Upper lobe of left lung (tissue), 6 donors: Measurements from ENCODE around the gene ZNF622. TPM values are rescaled to one million over a fixed set of nuclear protein-coding genes. Genes with fewer than 3 reads are reported as not detected.
"Not testable (repeated sequence)": the region's sequence is repeated elsewhere in the genome, so short reads cannot be mapped to it uniquely, and the experiment has no call there.

Experiments
- ATAC-seq, 2 donors: fragments of 200-7000 bp; cut with Tn5 transposase; one replicate each; pipeline ENCODE4 v1.9.1; 2022; ENCODE audit warnings: mild to moderate bottlenecking in 2 of 2, moderate library complexity in 2 of 2; ENCODE audit not compliant: low FRiP score in 2 of 2
- DNase-seq, 2 donors: peaks; one replicate each; pipeline ENCODE4 v3.0.0-alpha.2; 2019 to 2020
- H3K27ac ChIP-seq, 4 donors: fragments of 200-600 bp; sonication (generic); one replicate each; pipeline ENCODE4 v1.5.1; 2016 to 2019
- H3K27me3 ChIP-seq, 4 donors: fragments of 200-600 bp; sonication (generic); one replicate each; pipeline ENCODE4 v1.5.1; 2017 to 2019
- H3K36me3 ChIP-seq, 4 donors: fragments of 200-600 bp; sonication (generic); one replicate each; pipeline ENCODE4 v1.5.1; 2016 to 2019
- H3K4me1 ChIP-seq, 4 donors: fragments of 200-600 bp; sonication (generic); one replicate each; pipeline ENCODE4 v1.5.1; 2018 to 2019
- H3K4me3 ChIP-seq, 4 donors: fragments of 200-600 bp; sonication (generic); one replicate each; pipeline ENCODE4 v1.5.1; 2017 to 2019; ENCODE audit warnings: mild to moderate bottlenecking in 2 of 4, moderate library complexity in 1 of 4
- H3K9me3 ChIP-seq, 4 donors: fragments of 200-600 bp; sonication (generic); one replicate each; pipeline ENCODE4 v1.5.1; 2018 to 2019
- EP300 ChIP-seq, 4 donors: sonication (generic); formaldehyde crosslinking; IDR thresholded peaks; one replicate each; pipeline ENCODE4 v1.5.1; 2017; ENCODE audit warnings: antibody characterized with exemption in 4 of 4, control low read depth in 2 of 4
- POLR2A ChIP-seq, 4 donors: fragments of 450-650 bp; IDR thresholded peaks; one replicate each; pipeline ENCODE4 v1.5.1; 2016 to 2017; ENCODE audit warnings: antibody characterized with exemption in 4 of 4, mild to moderate bottlenecking in 2 of 4
- POLR2AphosphoS5 ChIP-seq, 2 donors: sonication (generic); formaldehyde crosslinking; IDR thresholded peaks; one replicate each; pipeline ENCODE4 v1.5.1; 2017; ENCODE audit warnings: antibody characterized with exemption in 2 of 2
- WGBS, 2 donors: methylation state at CpG; one replicate each; pipeline ENCODE4 v1.1.5; 2017 to 2018; 5-methylcytosine and 5-hydroxymethylcytosine counted together
- total RNA-seq, 6 donors: library from RNA; depleted of rRNA in 4 of 6; stranded (reverse); fragments of >200 nt in 4 of 6; gene quantifications; one replicate each; pipeline versions ENCODE4 v1.1.0 to v1.2.1, GENCODE V29; 2016 to 2021
- TF ChIP-seq, protein P1 (sequence below), 6 experiments: fragments of 450-650 bp in 4 of 6; fragments of 200-600 bp in 2 of 6; sonication (generic) in 2 of 6; IDR thresholded peaks; one replicate each; pipeline ENCODE4 v1.5.1; 2016 to 2019; ENCODE audit warnings: antibody characterized with exemption in 6 of 6
- donor health status: DM: no; HTN: no; CAD: no; lungs with moderate emphysema.
- donor health status: DM: no; HTN: yes; CAD: no; lungs with severe emphysema.

ZNF622 gene
- total RNA-seq, 6 donors from 2014 or later: 15.3 to 45.0 (median 31.5) TPM

GRCh38 chr5:16480821-16481538 is 15.4 kb upstream of the ZNF622 start:
- Histone ChIP-seq H3K4me1 (no peaks in the 10 kb centered on the region), H3K27me3 (no peaks in the 10 kb centered on the region), H3K36me3 (no peaks in the 10 kb centered on the region), H3K9me3 (no peaks in the 10 kb centered on the region), H3K27ac (no peak overlapping the region), H3K4me3 (no peak overlapping the region)
- 93% methylated on average over 6 of the region's 6 CpGs for WGBS, 2 donors
- TF ChIP-seq POLR2A (IDR thresholded peaks at IDR 0.05): no peak
- no peak for TF ChIP-seq EP300 (IDR thresholded peaks at IDR 0.05)
- TF ChIP-seq, protein P1, sequence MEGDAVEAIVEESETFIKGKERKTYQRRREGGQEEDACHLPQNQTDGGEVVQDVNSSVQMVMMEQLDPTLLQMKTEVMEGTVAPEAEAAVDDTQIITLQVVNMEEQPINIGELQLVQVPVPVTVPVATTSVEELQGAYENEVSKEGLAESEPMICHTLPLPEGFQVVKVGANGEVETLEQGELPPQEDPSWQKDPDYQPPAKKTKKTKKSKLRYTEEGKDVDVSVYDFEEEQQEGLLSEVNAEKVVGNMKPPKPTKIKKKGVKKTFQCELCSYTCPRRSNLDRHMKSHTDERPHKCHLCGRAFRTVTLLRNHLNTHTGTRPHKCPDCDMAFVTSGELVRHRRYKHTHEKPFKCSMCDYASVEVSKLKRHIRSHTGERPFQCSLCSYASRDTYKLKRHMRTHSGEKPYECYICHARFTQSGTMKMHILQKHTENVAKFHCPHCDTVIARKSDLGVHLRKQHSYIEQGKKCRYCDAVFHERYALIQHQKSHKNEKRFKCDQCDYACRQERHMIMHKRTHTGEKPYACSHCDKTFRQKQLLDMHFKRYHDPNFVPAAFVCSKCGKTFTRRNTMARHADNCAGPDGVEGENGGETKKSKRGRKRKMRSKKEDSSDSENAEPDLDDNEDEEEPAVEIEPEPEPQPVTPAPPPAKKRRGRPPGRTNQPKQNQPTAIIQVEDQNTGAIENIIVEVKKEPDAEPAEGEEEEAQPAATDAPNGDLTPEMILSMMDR (IDR thresholded peaks at IDR 0.05): no peak
- no peak for TF ChIP-seq POLR2AphosphoS5 (IDR thresholded peaks at IDR 0.05)
- ATAC-seq (no peak), DNase-seq (no peak)

DNA sequence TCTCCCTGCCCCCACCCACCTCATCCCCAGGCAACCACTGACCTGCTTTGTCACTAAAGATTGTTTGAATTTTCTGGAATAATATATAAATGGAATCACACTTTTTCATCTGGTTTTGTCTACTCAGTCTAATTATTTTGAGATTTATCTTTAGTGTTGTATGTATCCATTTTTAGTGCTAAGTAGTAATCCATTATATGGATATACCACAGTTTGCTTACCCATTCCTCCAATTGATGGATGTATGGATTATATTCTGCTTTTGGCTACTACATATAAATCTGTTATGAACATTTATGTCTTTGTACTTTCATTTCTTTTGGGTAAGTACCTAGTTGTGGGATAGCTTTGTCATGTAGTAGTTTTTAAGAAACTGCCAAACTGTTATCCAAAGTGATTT is 14.5 kb upstream of the ZNF622 start:
- no peak for DNase-seq
- Histone ChIP-seq H3K27ac (no peak overlapping the region), H3K36me3 (no peaks in the 10 kb centered on the region), H3K4me3 (no peak overlapping the region), H3K27me3 (no peaks in the 10 kb centered on the region), H3K4me1 (no peaks in the 10 kb centered on the region), H3K9me3 (no peaks in the 10 kb centered on the region)
- no peak for ATAC-seq
- TF ChIP-seq POLR2A (IDR thresholded peaks at IDR 0.05) (no peak), POLR2AphosphoS5 (IDR thresholded peaks at IDR 0.05) (no peak), EP300 (IDR thresholded peaks at IDR 0.05) (no peak)
- TF ChIP-seq, protein P1 (IDR thresholded peaks at IDR 0.05): no peak

- no peaks in the 10 kb centered on the region for H3K4me1 ChIP-seq
- no peaks in the 10 kb centered on the region for H3K27me3 ChIP-seq
- TF ChIP-seq POLR2AphosphoS5 (IDR thresholded peaks at IDR 0.05) (no peak), POLR2A (IDR thresholded peaks at IDR 0.05) (no peak), EP300 (IDR thresholded peaks at IDR 0.05) (no peak)
- TF ChIP-seq, protein P1 (IDR thresholded peaks at IDR 0.05): no peak
- ATAC-seq (no peak), DNase-seq (no peak)
- no peaks in the 10 kb centered on the region for H3K36me3 ChIP-seq
- no peaks in the 10 kb centered on the region for H3K9me3 ChIP-seq
- no peak overlapping the region for H3K27ac ChIP-seq
- WGBS, 2 donors: 51 to 54% methylated on average over 3 of the region's 3 CpGs
- H3K4me3 ChIP-seq: no peak overlapping the region
These were observed 11.9 kb upstream of the ZNF622 start for GRCh38 chr5:16477541-16477940.

DNA sequence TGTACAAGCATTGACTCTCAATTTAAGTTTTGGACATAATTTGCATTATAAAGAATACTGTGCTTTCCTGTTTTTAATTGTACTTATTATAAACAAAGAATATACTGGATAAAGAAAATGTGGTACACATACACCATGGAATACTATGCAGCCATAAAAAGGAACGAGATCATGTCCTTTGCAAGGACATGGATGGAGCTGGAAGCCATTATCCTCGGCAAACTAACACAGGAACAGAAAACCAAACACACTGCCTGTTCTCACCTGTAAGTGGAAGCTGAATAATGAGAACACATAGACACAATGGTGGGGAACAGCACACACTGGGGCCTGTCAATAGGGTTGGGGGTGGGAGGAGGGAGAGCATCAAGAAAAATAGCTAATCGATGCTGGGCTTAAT is 10.8 kb upstream of the ZNF622 start:
- H3K9me3 ChIP-seq, ATAC-seq, H3K4me1 ChIP-seq, H3K4me3 ChIP-seq, H3K27ac ChIP-seq, H3K27me3 ChIP-seq, DNase-seq, H3K36me3 ChIP-seq: not testable (repeated sequence)
- 91 to 94% methylated on average over 3 of the region's 3 CpGs for WGBS, 2 donors

DNA sequence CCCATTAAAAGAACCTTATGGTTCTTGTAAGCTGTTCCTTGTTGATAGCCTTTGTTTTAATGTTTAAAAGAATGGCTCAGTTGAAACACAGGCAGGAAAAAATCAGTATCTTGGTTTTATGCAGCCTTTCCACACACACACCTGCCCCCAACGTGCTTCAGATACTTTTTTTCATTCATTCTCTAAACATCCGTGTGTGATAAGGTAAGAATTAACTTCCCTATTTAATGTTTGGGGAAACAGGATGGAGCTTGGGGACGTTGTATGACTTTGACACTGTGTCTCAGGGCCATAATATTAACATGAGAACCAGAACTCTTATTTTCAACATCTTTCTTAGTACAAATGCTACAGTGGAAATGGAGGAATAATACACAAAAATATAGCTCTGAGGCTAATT is 5.8 kb upstream of the ZNF622 start:
- TF ChIP-seq EP300 (IDR thresholded peaks at IDR 0.05) (no peak), POLR2AphosphoS5 (IDR thresholded peaks at IDR 0.05) (no peak), POLR2A (IDR thresholded peaks at IDR 0.05) (no peak)
- TF ChIP-seq, protein P1 (IDR thresholded peaks at IDR 0.05): no peak
- no peak overlapping the region for H3K4me3 ChIP-seq
- no peaks in the 10 kb centered on the region for H3K27me3 ChIP-seq
- ATAC-seq: no peak
- H3K4me1 ChIP-seq: peaks cover 15 to 20% (median 16%) of the 10 kb centered on the region in 4 donors
- H3K36me3 ChIP-seq: no peaks in the 10 kb centered on the region
- DNase-seq: no peak
- WGBS, 2 donors: 32 to 41% methylated on average over 3 of the region's 3 CpGs
- H3K9me3 ChIP-seq: no peaks in the 10 kb centered on the region
- H3K27ac ChIP-seq: no peak overlapping the region
